ENCODE results near the gene CLK4. TPM values are rescaled to one million over a fixed set of nuclear protein-coding genes. Genes with fewer than 3 reads are reported as not detected.

Gene CLK4
- total and polyA plus RNA-seq, 10 donors, result 30.2 to 95.9 (median 53.5) TPM

GRCh38 chr5:178667688-178668087, 40.8 kb upstream of the CLK4 start:
- Histone ChIP-seq H3K4me1 (no peaks in the 10 kb centered on the region), H3K27ac (peak overlapping the region in 4 of 8 donors; percentile 44 to 86 (median 60)), H3K27me3 (replicated peaks in 1 of 7) (peaks cover 0 to 30% (median 0%) of the 10 kb centered on the region in 7 donors), H3K4me3 (peak overlapping the region in 3 of 8 donors; percentile 10 to 15 (median 15)), H3K36me3 (no peaks in the 10 kb centered on the region), H3K9me3 (peaks cover 0 to 8% (median 0%) of the 10 kb centered on the region in 8 donors)
- TF ChIP-seq CTCF (IDR thresholded peaks at IDR 0.05 in 8 of 11, conservative IDR thresholded peaks at IDR 0.05 in 3 of 11) (no peak), POLR2AphosphoS5 (IDR thresholded peaks at IDR 0.05) (no peak), POLR2A (IDR thresholded peaks at IDR 0.05) (no peak)
- DNase-seq, result no peak
- intact Hi-C loops (cut with DNase I; ENCODE audit: low total_unique reads), result no loop called here
- 51 to 74% (median 63%) methylated on average over 8 to 10 of the region's 10 CpGs for WGBS, 5 donors

GRCh38 chr5:178667101-178667500, 40.3 kb upstream of the CLK4 start:
- no peak for DNase-seq
- WGBS, 5 donors, result 42 to 52% (median 46%) methylated on average over 5 of the region's 5 CpGs

GRCh38 chr5:178664141-178664540, 37.3 kb upstream of the CLK4 start:
- peaks cover 0 to 8% (median 0%) of the 10 kb centered on the region in 8 donors for H3K9me3 ChIP-seq
- H3K27ac ChIP-seq, result no peak overlapping the region
- H3K27me3 ChIP-seq (replicated peaks in 1 of 7), result peaks cover 0 to 30% (median 0%) of the 10 kb centered on the region in 7 donors
- TF ChIP-seq POLR2AphosphoS5 (IDR thresholded peaks at IDR 0.05) (no peak), CTCF (IDR thresholded peaks at IDR 0.05 in 8 of 11, conservative IDR thresholded peaks at IDR 0.05 in 3 of 11) (no peak)
- WGBS, 5 donors, result 68 to 89% (median 76%) methylated on average over 3 of the region's 3 CpGs
- H3K4me3 ChIP-seq, result no peak overlapping the region
- intact Hi-C loops (cut with DNase I; ENCODE audit: low total_unique reads), result no loop called here
- no peak for DNase-seq
- H3K4me1 ChIP-seq, result no peaks in the 10 kb centered on the region
- no peaks in the 10 kb centered on the region for H3K36me3 ChIP-seq

More at GRCh38 chr5:178667101-178667500, 40.3 kb upstream of the CLK4 start:
- no peaks in the 10 kb centered on the region for H3K4me1 ChIP-seq
- H3K4me3 ChIP-seq, result peak overlapping the region in 3 of 8 donors; percentile 10 to 15 (median 15)
- peak overlapping the region in 4 of 8 donors; percentile 44 to 86 (median 60) for H3K27ac ChIP-seq
- H3K27me3 ChIP-seq (replicated peaks in 1 of 7), result peaks cover 0 to 30% (median 0%) of the 10 kb centered on the region in 7 donors
- intact Hi-C loops (cut with DNase I; ENCODE audit: low total_unique reads), result no loop called here
- no peak for TF ChIP-seq POLR2AphosphoS5 (IDR thresholded peaks at IDR 0.05)
- TF ChIP-seq CTCF (IDR thresholded peaks at IDR 0.05 in 8 of 11, conservative IDR thresholded peaks at IDR 0.05 in 3 of 11), result no peak
- TF ChIP-seq POLR2A (IDR thresholded peaks at IDR 0.05), result no peak
- H3K36me3 ChIP-seq, result no peaks in the 10 kb centered on the region
- H3K9me3 ChIP-seq, result peaks cover 0 to 8% (median 0%) of the 10 kb centered on the region in 8 donors

- whole genome bisulfite sequencing, 5 donors, result 78 to 89% (median 85%) methylated on average over 10 of the region's 10 CpGs
- H3K9me3 ChIP-seq, result peaks cover 0 to 5% (median 0%) of the 10 kb centered on the region in 8 donors
- H3K27me3 ChIP-seq (replicated peaks in 1 of 7), result peaks cover 0 to 31% (median 0%) of the 10 kb centered on the region in 7 donors
- H3K36me3 ChIP-seq, result no peaks in the 10 kb centered on the region
- H3K4me1 ChIP-seq, result no peaks in the 10 kb centered on the region
- TF ChIP-seq CTCF (IDR thresholded peaks at IDR 0.05 in 8 of 11, conservative IDR thresholded peaks at IDR 0.05 in 3 of 11) (no peak), POLR2A (IDR thresholded peaks at IDR 0.05) (no peak), POLR2AphosphoS5 (IDR thresholded peaks at IDR 0.05) (no peak)
- no peak for DNase-seq
- H3K27ac ChIP-seq, result no peak overlapping the region
- H3K4me3 ChIP-seq, result no peak overlapping the region
- intact Hi-C loops (cut with DNase I; ENCODE audit: low total_unique reads), result no loop called here
Measured at GRCh38 chr5:178662541-178662860, 35.7 kb upstream of the CLK4 start.
